ENCODE results near the gene R3HDM4.

R3HDM4 gene

DNA sequence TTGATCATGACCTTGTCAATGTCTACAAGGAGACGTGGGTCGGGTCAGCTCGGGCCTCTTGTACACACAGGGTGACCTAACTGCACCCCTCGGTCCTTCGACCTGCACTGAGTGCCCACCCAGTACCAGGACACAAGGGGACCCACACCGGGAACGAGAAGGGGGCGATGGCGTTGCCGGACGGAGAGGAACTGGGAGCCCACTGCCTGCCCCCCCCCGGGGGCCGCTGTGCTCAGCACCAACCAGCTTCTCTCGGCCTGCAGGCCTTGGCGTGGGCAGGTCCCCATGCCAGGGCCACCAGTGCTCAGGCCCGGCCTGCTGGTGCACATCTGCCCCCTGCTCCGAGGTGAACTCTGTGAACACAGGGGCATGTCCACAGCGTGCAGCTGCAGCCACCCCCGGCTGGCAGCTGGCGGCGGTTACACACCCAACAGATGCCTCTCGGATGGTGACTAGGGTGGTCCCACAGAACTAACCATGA, 39.4 kb downstream of the R3HDM4 start:
- TF ChIP-seq POLR2A (IDR thresholded peaks at IDR 0.05; ENCODE audit: low read depth, low read length) (no peak), SPI1 (IDR thresholded peaks at IDR 0.05; ENCODE audit: low read depth, low read length) (no peak), TAF1 (IDR thresholded peaks at IDR 0.05; ENCODE audit: low read depth, low read length) (no peak), PAX5 (IDR thresholded peaks at IDR 0.05; ENCODE audit: insufficient read depth, low read length, severe bottlenecking) (no peak), POU2F2 (IDR thresholded peaks at IDR 0.05; ENCODE audit: low read depth, low read length) (no peak), POLR2AphosphoS5 (IDR thresholded peaks at IDR 0.05; ENCODE audit: low read depth, low read length) (no peak)
- DNase-seq (ENCODE audit: insufficient read length, low spot score) (no peak), FAIRE-seq (peak; percentile 13)

DNA sequence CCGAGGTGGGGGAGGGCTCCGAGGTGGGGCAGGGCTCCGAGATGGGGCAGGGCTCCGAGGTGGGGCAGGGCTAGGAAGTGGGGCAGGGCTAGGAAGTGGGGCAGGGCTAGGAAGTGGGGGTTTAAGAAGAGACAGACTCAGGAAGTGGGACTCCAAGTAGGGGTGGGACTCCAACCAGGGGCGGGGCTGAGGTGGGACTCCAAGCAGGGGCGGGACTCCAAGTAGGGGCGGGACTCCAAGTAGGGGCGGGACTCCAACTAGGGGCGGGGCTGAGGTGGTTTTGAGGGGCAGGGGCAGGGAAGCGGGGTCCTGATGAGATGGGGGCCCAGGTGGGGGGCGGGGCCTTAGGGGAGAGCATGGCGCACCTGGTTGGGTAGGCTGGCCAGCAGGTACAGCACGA, 39.9 kb downstream of the R3HDM4 start:
- DNase-seq (ENCODE audit: insufficient read length, low spot score) (peak; percentile 86), FAIRE-seq (peak; percentile 41)
- TF ChIP-seq POLR2AphosphoS5 (IDR thresholded peaks at IDR 0.05; ENCODE audit: low read depth, low read length): no peak
- no peak for TF ChIP-seq POLR2A (IDR thresholded peaks at IDR 0.05; ENCODE audit: low read depth, low read length)
- TF ChIP-seq TAF1 (IDR thresholded peaks at IDR 0.05; ENCODE audit: low read depth, low read length): no peak
- TF ChIP-seq PAX5 (IDR thresholded peaks at IDR 0.05; ENCODE audit: insufficient read depth, low read length, severe bottlenecking): no peak
- no peak for TF ChIP-seq POU2F2 (IDR thresholded peaks at IDR 0.05; ENCODE audit: low read depth, low read length)
- TF ChIP-seq SPI1 (IDR thresholded peaks at IDR 0.05; ENCODE audit: low read depth, low read length): no peak

DNA sequence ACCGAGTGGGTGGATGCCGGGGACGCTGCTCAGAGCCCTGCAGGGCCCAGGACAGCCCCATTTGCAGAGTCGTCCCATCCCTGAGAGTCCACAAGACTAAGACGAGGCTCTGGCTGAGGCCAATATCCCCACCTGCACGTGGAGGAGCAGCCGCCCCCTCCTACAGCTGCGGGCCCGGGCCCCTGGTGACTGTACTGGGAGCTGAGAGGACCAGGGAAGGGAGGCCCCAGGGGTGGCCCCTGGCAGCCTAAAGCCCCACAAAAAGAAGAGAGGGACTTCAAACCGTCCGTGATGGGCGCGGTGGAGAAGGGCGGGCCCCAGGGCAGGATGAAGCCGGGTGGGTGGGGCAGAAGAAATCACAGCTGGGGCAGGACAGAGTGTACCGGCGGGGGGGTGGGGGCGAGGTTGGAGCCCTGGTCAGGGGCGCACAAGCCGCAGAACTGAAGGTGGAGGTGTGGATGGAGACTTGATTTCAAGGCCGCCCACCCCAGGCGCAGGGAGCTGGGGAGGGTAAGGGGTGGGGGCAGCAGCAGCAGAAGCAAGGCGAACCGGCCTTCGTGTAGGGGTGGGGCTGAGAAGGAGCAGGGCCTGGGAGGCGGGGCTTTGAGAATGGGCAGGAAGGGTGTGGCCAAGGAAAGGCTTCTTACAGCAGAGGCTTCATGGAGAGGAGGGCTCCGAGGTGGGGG, 40.6 kb downstream of the R3HDM4 start:
- TF ChIP-seq PAX5 (IDR thresholded peaks at IDR 0.05; ENCODE audit: insufficient read depth, low read length, severe bottlenecking) (no peak), POU2F2 (IDR thresholded peaks at IDR 0.05; ENCODE audit: low read depth, low read length) (no peak), SPI1 (IDR thresholded peaks at IDR 0.05; ENCODE audit: low read depth, low read length) (no peak), POLR2A (IDR thresholded peaks at IDR 0.05; ENCODE audit: low read depth, low read length) (no peak), POLR2AphosphoS5 (IDR thresholded peaks at IDR 0.05; ENCODE audit: low read depth, low read length) (no peak), TAF1 (IDR thresholded peaks at IDR 0.05; ENCODE audit: low read depth, low read length) (no peak)
- DNase-seq (ENCODE audit: insufficient read length, low spot score) (peak; percentile 96), FAIRE-seq (peak; percentile 69)

DNA sequence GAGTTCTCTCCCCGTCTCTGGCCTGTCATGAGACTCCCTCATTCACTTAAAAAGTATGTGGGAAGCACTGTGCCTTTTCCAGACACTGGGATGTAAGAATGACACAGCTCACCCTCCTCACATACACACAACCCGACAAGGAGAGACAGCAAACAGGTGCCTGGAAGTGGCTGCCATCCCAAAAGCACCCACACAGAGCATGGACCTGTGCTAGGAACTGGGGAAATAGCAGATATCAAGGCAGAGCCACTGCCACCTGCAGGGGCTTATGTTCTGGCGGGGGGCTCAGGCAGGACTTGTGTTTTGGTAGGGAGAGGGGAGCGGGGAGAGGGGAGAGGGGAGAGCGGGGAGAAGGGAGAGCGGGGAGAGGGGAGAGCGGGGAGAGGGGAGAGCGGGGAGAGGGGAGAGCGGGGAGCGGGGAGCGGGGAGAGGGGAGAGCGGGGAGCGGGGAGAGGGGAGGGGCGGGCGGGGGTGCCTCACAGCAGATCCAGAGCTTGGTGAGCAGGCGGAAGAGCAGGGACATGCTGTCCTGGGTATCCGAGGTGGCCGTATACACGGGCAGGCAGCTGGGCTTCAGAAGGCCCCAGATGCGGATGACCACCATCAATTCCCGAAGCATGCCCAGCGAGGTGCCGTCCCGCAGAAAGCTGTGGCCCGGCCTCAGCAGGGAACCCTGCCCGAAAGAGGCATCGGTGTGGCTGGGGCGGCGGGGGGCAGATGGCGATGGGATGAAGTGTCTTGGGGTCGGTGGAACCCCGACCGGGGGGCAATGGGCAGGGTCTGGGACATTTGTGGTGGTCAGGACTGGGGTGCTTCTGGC, 41.4 kb downstream of the R3HDM4 start:
- TF ChIP-seq POLR2A (IDR thresholded peaks at IDR 0.05; ENCODE audit: low read depth, low read length) (no peak), SPI1 (IDR thresholded peaks at IDR 0.05; ENCODE audit: low read depth, low read length) (no peak), PAX5 (IDR thresholded peaks at IDR 0.05; ENCODE audit: insufficient read depth, low read length, severe bottlenecking) (no peak), POLR2AphosphoS5 (IDR thresholded peaks at IDR 0.05; ENCODE audit: low read depth, low read length) (no peak), POU2F2 (IDR thresholded peaks at IDR 0.05; ENCODE audit: low read depth, low read length) (no peak), TAF1 (IDR thresholded peaks at IDR 0.05; ENCODE audit: low read depth, low read length) (no peak)
- FAIRE-seq (no peak), DNase-seq (ENCODE audit: insufficient read length, low spot score) (no peak)

DNA sequence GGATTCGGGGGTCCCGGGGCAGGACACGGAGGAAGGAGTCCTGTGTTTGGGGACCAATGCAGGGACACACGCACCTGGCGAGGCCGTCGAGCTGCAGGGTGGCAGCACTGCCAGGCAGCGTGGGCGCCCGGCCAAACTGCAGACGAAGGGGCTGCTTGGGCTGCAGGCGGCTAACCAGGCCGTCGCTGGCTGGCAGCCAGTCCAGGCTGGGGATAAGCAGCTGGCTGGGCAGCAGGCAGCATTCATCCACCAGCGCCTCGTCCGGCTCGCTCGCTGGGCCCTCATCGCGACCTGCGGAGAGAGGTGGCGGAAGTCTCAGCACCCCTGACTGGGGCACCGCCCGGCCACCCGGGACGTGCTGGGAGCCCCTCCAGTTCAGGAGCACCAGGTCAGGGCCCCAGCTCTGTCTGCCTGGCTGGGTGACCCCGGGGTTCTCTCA, 42.0 kb downstream of the R3HDM4 start:
- DNase-seq (ENCODE audit: insufficient read length, low spot score) (no peak), FAIRE-seq (no peak)
- no peak for TF ChIP-seq TAF1 (IDR thresholded peaks at IDR 0.05; ENCODE audit: low read depth, low read length)
- no peak for TF ChIP-seq SPI1 (IDR thresholded peaks at IDR 0.05; ENCODE audit: low read depth, low read length)

DNA sequence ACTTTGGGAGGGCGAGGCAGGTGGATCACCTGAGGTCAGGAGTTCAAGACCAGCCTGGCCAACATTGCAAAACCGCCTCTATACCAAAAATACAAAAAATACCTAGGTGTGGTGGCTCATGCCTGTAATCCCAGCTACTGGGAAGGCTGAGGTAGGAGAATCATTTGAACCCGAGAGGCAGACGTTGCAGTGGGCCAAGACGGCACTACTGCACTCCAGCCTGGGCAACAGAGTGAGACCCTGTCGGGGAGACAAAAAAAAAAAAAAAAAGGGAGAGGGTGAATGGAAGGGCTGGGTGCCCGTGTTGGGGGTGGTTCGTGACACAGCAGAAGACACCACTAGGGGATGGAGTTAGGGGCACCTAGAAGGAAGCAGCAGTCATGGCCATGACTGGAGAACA, 42.7 kb downstream of the R3HDM4 start:
- DNase-seq (ENCODE audit: insufficient read length, low spot score) (no peak), FAIRE-seq (no peak)
- TF ChIP-seq TAF1 (IDR thresholded peaks at IDR 0.05; ENCODE audit: low read depth, low read length) (no peak), POLR2A (IDR thresholded peaks at IDR 0.05; ENCODE audit: low read depth, low read length) (no peak), POU2F2 (IDR thresholded peaks at IDR 0.05; ENCODE audit: low read depth, low read length) (no peak), POLR2AphosphoS5 (IDR thresholded peaks at IDR 0.05; ENCODE audit: low read depth, low read length) (no peak), SPI1 (IDR thresholded peaks at IDR 0.05; ENCODE audit: low read depth, low read length) (no peak), PAX5 (IDR thresholded peaks at IDR 0.05; ENCODE audit: insufficient read depth, low read length, severe bottlenecking) (no peak)

DNA sequence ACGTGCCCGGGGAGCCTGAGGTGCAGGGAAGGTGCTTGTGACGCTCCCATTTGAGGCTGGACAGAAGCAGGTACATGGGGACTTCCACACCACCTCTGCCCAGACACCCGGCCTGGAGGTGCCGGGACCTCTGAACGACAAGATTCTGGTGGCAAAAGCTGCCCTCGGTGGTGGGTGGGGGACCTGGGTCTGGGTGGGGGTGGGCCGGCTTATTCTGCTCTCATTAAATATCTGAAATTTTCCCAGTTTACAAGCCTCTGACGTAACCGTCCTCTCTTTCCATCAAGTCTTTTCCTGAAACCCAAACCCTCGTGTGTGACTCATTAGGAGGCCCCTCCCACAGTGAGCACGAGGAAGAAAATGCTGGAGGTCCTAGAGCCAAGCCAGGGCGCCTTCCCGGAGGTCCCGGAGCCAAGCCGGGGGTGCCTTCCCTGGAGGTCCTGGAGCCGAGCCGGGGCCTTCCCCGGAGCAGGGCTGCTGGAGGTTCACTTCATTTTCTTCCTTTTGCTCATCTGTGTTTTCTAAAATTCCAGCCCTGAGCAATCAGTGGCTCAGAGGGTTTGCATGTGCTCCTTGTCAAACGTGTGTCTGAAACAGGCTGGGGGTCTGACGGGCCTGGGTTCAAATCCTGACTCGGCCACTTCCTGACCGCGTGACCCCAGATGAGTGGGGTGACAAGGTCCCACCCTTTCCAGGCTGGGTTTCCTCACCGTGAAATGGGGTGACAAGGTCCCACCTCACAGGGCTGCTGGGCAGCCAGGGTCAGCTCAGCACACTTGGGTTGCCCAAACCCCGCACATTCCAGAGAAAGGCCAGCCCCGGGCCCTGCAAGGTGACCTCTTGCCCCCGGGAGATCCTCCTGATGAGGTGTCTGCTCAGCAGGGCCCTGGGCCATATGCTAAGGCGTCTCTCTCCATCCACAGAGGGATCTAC, 43.5 kb downstream of the R3HDM4 start:
- no peak for FAIRE-seq
- DNase-seq (ENCODE audit: insufficient read length, low spot score): no peak
- no peak for TF ChIP-seq SPI1 (IDR thresholded peaks at IDR 0.05; ENCODE audit: low read depth, low read length)

DNA sequence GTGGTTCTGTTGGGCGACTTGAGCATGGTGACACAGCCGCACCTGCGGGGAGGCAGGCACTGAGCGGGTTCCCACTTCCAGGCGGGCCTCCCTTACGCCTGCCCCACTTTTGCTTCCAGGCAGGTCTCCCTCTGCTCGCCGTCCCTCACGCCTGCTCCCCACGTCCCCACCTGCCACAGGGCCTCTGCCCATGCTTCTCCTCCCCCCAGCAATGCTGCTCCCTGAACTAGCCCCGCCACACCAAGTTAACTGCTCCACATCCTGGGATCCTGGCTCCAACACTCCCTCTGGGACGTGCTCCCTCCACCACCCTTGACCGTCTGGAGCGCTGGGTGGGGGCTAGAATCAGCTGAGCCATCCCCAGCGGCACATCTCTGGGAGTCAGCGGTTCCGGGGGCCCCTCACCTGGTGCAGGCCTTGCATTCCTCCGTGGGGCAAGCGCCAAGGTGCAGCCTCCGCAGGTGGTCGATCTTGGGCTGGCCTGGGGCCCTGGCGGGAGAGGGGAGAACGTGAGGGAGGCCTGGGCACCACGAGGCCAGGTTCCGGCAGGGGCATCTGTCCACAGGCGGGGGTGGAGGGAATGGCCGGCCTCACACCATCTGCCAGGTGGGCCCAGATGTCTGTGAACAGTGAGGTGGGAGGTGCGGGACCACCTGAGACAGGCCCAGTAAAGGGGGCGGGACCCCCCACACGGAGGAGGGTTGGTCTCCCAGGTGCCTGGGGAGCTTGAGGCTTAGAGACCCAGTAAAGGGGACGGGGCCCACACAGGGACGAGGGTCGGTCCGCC, 44.4 kb downstream of the R3HDM4 start:
- no peak for TF ChIP-seq TAF1 (IDR thresholded peaks at IDR 0.05; ENCODE audit: low read depth, low read length)
- TF ChIP-seq POLR2A (IDR thresholded peaks at IDR 0.05; ENCODE audit: low read depth, low read length): no peak
- DNase-seq (ENCODE audit: insufficient read length, low spot score): no peak
- no peak for FAIRE-seq
